ENCODE data around the gene BCAS3.

Gene BCAS3

DNA sequence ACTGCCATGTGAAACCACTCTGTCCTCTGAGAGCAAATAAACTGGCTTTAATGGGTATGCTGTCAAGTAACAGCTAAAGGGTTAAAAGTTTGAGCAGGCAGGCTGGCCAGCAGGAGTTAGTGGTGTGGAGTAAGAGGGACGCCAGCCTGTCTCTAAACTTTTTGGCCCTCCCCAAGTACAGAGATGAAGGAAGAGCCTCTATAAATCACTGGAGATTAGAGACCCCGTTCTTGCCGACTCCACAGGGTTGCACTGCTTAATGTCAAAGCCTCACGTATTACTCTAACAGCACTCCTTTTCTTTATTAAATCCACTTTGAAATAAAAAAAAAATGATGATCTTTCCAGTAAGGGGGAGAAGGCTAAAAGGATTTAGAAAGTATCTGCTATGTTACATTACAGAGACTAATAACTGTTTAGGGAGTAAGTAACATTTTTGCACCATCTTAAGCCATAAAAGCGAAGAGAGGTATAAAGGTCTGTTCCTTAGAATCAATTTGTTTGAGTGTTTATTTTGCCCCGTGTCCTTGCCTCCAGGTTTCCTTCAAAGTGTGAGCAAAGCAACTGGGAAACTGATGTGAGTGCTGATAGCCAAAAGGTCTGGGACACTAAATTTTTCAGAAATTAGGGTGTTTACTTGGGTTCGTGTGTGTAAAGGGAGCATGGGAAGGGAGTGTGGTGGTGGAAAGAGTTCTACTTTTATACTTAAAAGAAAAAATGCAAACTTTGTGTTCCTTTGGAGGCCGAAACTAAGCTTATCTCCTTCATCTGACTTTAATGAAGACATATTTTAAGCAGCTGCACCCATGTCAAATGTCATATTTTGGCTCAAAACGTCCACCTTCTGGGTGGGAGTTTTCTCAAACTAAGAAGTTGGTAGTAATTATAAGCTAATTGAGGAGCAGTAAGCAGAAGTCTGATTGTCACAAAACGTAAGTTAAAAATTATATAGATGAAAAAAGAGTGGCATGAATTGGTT lies 612.0 kb downstream of the BCAS3 start:
- no peak for DNase-seq (ENCODE audit: low spot score)

- DNase-seq (ENCODE audit: low spot score), result no peak
Measured at GRCh38 chr17:61291451-61292285, 614.0 kb downstream of the BCAS3 start.

- no peak for DNase-seq (ENCODE audit: low spot score)
Measured at GRCh38 chr17:61294286-61294685, 616.6 kb downstream of the BCAS3 start.

GRCh38 chr17:61294777-61295176 lies 617.1 kb downstream of the BCAS3 start:
- no peak for DNase-seq (ENCODE audit: low spot score)

GRCh38 chr17:61296058-61296457 lies 618.4 kb downstream of the BCAS3 start:
- DNase-seq (ENCODE audit: low spot score), result no peak

DNA sequence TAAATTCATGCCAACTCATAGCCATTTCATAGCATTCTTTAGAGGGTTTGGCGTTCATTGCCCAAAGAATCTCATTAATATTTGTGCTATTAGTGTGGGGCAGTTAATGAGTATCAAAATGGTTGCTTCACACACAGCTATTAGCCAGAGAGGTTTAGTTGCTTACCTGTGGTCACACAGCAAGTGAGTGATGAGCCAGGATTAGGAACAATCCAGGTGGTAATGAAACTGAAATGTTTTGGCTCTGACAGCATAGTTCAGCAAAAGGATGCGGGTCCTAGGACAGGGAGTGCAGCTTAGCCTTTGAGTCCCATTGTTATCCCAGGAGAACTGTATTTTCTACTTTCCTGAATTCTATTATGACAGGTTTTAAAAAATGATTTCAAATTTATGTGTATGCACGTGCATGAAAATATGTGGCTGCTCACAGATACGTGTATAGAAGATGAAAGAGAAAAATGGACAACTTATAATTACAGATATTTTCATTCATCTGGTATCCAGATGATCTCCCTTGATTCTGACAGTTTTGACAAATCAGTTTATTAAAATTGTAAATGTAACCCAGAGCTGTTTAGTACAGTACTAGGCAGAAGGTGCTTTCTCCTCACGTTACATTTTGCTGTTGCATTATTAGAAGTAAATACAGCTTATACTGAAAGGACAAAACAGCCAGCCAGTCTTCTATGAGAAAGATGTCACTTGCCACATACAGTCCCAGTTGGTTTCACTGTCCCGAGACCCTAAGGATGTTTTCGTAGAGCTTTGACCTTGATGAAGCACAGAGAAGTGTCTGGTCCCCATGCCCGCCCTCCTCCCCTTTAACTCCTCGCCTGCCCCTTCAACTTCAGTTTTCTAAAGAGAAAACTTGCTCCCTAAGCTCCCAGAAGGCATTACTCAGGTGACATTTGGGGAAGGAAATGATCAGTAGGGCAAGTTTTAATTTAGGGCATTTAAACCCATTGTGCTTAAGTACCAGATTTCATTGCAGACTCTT lies 622.2 kb downstream of the BCAS3 start:
- DNase-seq (ENCODE audit: low spot score), result no peak

- no peak for DNase-seq (ENCODE audit: low spot score)
Measured at GRCh38 chr17:61302953-61303816, 625.5 kb downstream of the BCAS3 start.

GRCh38 chr17:61303817-61304096 lies 626.1 kb downstream of the BCAS3 start:
- no peak for DNase-seq (ENCODE audit: low spot score)

- no peak for DNase-seq (ENCODE audit: low spot score)
Measured at GRCh38 chr17:61305024-61305423, 627.4 kb downstream of the BCAS3 start.

DNA sequence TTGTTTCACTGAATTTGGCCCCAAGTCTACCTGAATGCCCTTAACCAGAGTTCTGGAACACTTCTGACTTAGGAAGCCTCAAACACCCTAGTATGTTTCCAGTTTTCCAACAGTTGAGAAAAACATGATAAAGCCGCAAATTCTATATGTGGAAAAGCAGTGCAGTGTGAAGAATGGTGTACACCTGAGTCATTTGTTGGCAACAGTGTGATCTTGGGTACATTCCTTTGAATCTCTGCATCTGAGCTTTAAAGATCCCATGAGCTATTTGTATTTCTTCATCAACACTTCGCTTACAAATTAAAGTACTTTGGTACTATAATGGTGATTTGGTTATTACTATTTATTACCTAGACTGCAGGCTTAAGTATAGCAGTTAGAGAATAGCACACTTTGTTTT lies 628.4 kb downstream of the BCAS3 start:
- DNase-seq (ENCODE audit: low spot score), result no peak

DNA sequence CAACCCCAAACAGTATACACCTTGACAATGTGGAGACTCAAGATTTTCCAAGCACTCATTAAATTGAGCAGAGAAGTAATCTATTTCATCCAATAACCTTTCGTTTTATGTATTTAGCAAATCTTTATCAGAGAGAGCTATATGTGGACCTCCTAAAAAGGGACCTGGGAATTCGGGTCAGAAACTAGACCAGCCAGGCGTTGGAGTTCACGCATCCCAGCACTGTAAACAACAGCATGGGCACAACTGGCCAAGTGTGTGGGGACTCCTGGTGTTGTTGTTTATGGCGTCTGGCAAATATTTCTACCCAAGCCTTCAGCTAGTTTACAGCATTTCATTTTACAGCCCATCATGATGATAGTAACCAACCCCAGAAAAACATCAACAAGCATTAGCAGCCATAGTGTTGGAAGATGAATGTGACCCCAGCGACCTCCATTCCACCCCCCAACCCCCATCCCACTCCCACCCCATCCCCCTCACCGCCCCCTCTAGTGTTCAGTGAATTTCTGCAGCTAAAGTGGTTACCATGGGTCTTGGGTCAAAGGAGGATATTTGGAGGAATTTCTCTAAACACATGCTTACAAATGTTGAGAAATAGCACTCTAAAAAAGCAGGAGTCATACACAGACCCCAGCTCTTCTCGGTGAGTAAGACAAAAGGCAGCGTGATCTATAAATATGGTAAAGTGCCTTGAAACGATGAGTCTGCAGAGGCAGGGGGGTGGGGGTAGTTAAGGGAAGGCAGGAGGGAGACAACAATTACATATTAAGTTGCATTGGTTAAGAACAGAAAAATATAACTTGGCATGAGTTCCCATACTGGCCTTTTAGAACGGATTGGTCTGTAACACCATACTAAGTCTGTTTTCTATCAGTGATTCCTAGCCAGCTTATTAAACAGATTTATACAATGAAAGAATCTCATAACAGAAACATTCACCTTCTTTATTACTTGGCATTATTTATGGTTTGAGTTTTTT lies 630.5 kb downstream of the BCAS3 start:
- no peak for DNase-seq (ENCODE audit: low spot score)

DNA sequence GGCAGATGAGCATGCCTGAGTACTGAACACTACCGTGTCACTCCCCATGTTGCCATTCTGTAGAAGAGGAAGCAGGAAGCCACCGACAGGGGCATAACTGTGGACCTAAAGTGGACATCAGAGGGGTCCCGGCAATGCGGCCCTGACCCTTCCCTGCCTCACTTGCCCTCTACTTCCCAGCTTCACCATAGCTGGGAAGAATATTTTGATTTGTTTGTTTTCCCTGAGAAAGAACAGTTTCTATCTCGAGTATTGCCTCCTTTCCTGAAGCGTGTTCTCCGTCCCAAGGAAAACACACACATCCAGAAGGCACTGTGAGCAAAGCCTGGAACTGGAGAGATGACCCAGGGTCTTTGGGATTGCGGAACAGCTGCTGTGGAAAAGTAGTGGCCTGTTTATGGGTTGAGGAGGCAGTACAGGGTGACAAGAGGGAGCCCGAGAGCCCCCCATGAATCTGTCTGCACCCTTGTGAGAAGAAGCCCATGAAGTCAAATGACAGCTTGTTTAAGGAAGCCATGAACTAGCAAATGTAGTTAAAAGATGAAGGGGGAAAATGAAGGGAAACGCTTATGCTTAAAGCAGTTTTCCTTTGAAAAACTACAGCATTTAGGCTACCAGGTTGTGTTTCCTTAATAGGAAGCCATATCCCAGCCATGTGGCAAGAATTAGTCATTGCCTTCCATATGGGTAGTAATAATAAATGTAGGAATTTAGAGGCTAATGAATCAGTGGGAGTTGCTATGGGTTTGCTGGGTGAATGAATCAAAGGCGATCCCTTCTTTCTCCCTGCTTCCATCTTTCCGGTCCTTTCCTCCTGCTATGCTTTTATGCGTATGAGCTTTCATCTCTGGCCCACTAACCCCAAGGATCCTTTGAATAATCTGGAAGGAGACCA lies 632.0 kb downstream of the BCAS3 start:
- DNase-seq (ENCODE audit: low spot score), result peak; percentile 57

DNA sequence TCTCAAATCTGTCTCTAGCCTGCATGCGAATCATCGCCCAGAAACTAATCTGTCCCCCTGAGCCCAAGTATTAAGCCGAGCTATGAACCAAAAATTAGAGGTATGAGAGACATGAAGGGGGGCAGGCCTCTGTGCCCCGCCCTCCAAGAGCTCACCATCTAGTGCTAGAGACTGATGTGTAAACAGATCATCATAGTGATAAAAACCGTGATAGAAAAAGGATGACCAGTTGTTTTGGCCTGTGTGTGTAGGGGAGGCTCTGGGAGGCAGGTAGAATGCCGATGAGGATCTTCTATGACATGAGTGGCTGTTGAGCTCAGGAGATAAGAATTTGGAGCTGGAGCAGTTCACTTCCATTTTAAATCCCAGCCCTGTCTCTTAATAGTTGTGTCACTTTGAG lies 632.9 kb downstream of the BCAS3 start:
- DNase-seq (ENCODE audit: low spot score), result no peak

DNA sequence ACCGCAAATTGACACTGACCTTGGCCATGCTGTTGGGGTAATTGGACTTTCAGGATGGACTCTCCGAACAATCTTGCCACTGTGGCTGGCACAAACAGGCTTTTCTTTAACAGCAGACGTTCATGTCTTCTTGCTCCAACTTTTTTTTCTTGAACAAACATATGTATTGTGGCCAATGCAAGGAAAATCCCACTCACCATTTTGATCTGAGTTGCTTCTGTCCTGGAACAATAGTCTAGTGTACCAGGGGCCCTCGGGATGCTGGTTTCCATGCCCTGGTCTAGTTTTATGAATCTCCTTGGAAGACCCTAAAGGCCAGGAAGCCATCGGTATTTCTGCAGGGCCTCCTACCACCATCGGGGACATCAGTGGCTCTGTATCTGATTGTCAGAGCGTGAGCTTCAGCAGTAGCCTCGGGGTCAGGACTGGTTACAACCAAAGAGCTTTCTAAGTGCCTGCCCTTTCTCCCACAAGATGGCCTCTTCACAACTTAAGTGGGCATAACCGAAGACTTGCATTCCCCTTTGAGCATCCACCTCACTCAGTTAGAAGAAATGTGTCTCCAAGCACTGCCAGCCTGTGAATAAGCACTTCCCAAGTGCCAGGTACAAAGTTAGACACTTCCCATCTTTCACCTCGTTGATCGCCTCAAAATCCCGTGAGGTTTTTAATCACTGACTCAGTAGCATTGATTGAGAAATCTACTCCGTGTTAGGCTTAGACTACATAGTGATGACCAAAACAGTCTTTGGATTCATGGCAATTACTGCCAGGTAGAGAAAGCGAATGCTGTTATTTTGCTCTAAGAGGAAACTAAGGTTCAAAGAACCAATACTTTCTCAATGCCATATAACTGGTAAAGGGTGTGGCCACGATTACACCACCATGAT lies 635.0 kb downstream of the BCAS3 start:
- peak; percentile 94 for DNase-seq (ENCODE audit: low spot score)

DNA sequence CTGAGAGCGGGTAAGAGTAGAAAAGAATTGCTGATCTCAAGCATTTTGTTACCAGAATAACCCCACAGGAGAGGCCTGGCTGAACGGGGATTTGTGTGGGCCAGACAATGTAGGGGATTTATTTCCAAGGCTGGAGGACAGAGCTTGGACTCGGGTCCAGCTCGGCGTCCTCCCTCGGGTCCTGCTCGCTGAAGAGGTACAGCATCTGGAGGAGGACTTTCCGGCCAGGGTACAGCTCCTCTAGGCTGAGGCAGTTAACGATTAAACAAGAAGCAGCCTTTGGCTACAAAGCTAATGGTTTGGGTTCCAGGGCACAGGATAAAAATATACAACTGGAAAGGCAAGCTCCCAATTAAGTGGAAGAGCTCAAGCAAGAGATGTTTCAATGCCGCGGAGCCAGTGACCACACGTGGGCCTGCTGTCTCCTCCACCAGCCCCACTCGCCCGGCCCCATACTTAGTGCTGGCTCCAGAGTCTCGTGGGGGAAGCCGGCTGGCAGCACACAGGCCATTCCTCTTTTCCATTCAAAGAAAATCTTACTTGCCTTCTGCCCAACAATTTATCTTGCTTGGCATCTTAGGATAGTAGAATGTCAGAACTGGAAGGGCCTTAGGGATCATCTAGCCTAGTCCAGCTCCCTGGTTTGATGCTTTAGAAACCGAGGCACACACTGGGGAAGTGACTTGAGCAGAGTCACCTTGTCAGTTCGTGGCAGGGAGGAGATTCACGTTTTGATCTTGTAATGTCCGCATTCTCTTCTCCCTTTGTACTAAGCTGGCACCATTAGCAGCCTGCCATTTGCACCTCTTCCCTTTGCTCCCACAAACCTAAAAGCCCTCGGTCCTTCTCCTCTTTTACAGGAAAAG lies 636.0 kb downstream of the BCAS3 start:
- DNase-seq (ENCODE audit: low spot score), result no peak

GRCh38 chr17:61314368-61315078 lies 636.9 kb downstream of the BCAS3 start:
- no peak for DNase-seq (ENCODE audit: low spot score)

Data from COLO829 (cell line).